Activated gamma-delta T cell treated with Interleukin-2 at 50 U/mL for 16 hours (primary cell): Measurements from ENCODE around the gene MACROD2.
"Not testable (repeated sequence)": the region's sequence is repeated elsewhere in the genome, so short reads cannot be mapped to it uniquely, and the experiment has no call there.

Source experiments
- DNase-seq: peaks from one replicate; pipeline ENCODE4 v3.0.0-alpha.2; 2020

Gene MACROD2

DNA sequence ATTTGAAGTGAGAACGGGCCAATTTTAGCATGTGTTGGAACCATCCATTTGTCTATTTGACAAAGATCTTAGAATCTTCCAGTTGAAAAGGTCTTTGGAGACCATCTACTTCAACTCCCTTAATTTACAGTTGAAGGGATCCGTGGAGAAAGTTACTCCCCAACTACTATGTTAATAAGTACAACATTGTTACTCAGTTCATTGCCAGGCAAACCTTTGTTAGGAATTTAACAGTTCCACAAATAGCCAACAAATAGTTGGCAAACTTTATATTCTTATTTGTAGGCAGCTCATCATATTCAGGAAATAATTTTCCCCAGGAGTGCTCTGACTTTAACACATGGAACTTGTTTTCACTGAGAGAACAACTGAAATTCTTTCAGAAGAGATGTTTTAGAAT is 423.1 kb downstream of the MACROD2 start:
- DNase-seq: no peak

DNA sequence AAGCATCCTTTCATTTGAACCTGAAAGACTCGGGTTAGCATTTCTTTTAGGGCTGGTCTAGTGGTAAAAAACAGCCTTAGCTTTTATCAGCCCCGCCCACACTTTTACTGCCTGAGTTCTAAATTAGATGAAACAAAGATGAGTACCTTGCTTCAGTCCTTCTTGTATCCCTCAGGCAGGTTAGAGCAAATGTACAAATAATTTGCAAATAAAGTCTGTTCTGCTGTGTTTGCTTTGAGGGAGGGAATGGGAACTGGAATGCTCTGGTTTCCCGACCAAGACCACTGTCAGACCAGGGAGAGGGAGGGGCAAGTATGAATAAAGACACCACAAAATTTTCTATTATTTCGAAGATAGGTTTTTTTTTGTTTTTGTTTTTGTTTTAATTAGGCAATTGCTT is 427.6 kb downstream of the MACROD2 start:
- no peak for DNase-seq

- DNase-seq: no peak
These were observed 436.3 kb downstream of the MACROD2 start for GRCh38 chr20:14431568-14431967.

GRCh38 chr20:14432085-14432484 is 436.8 kb downstream of the MACROD2 start:
- no peak for DNase-seq

GRCh38 chr20:14432597-14432996 is 437.3 kb downstream of the MACROD2 start:
- no peak for DNase-seq

DNA sequence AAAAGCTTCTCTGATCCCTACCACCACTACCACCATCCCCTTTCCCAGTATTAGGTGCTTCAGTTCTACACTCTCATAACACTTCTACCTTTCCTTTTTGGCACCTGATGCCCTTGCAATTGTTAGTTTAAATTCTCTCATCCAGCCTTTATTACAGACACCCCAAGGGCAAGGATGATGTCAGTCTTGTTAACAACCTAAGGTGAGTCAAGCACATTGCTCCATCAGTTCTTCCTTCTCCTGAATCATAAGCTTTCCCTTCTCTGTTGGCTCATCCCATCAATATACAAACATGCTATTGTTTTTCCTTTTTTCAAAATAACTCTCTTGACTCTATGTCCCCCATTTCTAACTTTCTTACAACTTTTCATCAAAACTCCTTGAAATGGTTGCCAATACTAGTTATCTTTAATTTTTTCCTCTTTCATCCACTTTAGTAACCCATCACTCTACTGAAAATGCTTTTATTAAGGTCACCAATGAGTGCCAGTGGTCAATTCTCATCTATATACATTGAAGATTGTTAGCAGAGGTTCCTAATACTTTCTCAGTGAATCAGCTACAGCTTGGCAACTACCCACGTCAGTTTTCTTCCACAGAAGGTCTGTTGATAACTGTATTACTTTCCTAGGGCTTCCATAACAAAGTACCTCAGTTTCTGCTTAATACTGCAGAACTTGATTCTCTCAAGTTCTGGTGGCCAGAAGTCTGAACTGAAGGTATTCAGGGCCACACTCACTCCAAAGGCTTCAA is 439.2 kb downstream of the MACROD2 start:
- DNase-seq: no peak

- no peak for DNase-seq
These were observed 445.9 kb downstream of the MACROD2 start for GRCh38 chr20:14441201-14441600.

DNA sequence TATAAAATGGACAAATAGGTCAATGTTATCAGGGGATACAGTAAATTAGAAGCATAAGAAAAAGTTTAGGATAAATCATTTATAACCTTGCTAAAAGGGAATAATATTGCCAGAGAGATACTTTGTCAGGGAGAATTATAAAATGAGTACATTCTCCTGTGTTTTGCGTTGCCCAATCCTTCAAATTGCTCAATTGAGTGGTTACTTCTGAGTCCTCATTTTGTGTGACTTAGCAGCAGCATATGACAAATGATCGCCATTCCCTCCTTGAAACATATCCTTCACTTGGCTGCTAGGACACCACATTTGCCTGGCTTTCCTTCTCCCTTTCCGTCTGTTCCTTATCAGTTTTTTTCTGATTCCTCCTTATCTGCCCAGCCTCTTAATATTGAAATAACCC is 448.8 kb downstream of the MACROD2 start:
- no peak for DNase-seq

DNA sequence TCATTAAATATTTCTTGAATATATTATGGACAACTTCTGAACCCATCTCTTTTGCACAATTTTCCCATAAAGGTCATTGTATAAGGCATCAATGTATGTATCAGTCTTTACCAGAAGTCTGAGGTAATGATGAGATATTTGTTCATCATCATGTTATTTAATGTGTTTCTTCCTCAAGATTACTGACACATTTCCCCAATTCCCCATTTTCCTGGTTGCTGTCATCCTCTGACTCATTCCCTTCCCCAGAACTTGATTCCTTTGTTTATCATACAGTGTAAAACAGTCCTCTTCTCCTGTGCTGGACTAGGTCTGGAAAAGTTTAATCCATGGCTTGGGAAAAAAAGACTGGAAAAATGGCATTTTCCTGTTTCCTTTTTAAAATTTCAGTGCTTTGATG is 450.0 kb downstream of the MACROD2 start:
- no peak for DNase-seq

- no peak for DNase-seq
These were observed 450.6 kb downstream of the MACROD2 start for GRCh38 chr20:14445902-14446301.

DNA sequence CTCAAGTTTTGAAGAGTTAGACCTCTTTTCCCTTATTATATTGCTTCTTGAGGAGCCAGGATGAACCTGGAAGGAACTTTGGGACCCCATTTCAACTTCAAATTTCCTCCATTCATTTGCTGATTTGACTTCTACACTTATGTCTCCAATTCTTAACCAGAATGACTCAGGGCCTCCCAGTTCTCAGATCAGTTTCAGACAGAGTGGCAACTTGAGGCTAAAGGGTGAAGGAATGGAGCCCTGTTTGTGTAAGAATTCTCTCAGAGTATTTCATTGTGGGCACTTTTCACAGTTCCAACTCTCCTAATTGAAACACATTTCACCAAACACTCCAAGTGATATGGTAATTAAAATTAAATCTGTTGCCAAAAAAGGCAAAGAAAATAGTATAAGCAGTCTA is 451.1 kb downstream of the MACROD2 start:
- DNase-seq: no peak

DNA sequence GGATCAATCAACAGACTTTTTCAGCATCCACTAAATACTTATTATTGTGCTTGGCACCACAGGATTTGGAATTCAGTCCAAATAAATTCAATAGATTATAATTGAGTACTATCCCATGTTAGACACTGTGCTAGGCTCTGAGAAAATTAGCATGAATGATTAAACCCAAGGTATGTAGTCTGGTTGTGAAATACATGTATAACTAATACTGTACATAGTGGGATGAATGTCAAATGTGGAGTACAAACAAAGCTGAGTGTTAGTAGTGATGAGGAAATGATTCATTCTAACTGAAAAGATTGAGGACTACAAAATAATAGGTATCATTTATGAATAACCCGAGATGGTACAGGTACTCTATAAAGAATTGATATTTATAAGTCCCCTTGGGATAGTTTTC is 454.0 kb downstream of the MACROD2 start:
- DNase-seq: no peak

- DNase-seq: no peak
These were observed 454.9 kb downstream of the MACROD2 start for GRCh38 chr20:14450256-14450655.

DNA sequence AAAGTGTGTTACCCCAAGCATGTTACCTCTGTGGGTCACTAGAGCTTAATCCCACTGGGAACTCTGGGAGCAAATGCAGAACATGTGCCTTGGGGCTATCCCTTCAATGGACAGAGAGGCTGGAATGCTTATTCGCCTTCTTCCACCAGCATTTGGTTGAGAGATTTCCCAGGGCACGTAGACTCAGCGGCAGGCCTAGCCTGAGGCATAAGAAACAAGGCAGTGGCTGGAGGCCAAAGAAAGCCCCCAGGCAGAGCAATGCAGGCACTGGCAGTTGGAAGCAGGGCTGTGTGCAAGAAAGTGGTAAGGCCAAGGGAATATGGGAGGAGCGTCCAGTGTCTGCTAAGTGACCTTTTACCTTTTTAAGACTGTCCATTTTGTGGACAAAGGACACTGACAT is 456.1 kb downstream of the MACROD2 start:
- DNase-seq: no peak

DNA sequence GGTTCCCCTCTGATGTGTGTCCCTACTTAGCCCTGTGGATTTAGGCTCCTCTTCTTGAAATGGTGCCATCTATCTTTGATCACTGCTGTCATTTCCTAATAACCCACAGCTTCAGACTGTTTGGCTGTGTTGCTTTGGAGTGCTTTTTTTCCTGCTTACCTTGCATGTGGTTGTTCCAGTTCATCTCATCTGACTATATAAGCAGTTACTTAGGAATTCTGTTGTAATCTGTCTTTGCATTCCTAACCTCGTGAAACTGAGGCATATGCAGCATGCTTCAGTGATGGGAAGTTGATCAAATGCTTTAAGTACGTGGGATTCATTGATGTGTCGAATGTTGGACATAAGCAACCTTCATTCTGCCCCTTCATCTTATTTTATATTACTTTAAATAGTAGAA is 457.9 kb downstream of the MACROD2 start:
- DNase-seq: no peak

- no peak for DNase-seq
These were observed 459.0 kb downstream of the MACROD2 start for GRCh38 chr20:14454296-14454695.

DNA sequence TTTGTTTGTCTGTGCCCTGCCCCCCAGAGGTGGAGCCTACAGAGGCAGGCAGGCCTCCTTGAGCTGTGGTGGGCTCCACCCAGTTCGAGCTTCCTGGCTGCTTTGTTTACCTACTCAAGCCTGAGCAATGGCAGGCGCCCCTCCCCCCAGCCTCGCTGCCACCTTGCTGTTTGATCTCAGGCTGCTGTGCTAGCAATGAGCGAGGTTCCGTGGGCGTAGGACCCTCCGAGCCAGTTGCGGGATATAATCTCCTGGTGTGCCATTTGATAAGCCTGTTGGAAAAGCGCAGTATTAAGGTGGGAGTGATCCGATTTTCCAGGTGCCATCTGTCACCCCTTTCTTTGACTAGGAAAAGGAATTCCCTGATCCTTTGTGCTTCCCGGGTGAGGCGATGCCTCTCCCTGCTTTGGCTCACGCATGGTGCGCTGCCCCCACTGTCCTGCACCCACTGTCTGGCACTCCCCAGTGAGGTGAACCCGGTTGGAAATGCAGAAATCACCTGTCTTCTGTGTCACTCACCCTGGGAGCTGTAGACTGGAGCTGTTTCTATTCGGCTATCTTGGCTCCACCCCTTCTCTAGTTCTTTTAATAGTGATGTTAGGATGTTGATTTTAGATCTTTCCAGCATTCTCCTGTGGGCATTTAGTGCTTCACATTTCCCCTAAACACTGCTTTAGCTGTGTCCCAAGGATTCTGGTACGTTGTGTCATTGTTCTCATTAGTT is 471.9 kb downstream of the MACROD2 start:
- not testable (repeated sequence) for DNase-seq

DNA sequence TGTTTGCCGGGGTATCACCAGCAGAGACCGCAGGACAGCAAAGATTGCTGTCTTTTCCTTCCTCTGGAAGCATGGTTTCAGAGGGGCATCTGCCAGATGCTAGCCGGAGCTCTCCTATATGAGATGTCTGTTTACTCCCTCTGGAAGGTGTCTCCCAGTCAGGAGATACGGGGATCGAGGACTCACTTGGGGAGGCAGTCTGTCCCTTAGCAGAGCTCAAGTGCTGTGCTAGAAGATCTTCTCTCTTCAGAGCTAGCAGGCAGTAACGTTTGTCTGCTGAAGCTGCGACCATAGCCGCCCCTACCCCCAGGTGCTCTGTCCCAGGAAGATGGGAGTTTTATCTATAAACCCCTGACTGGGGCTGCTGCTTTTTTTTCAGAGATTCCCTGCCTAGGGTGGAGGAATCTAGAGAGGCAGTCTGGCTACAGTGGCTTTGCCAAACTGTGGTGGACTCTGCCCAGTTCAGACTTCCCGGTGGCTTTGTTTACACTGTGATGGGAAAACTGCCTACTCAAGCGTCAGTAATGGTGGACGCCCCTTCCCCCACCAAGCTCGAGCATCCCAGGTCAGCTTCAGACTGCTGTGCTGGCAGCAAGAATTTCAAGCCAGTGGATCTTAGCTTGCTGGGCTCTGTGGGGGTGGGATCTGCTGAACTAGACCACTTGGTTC is 475.0 kb downstream of the MACROD2 start:
- DNase-seq: no peak

DNA sequence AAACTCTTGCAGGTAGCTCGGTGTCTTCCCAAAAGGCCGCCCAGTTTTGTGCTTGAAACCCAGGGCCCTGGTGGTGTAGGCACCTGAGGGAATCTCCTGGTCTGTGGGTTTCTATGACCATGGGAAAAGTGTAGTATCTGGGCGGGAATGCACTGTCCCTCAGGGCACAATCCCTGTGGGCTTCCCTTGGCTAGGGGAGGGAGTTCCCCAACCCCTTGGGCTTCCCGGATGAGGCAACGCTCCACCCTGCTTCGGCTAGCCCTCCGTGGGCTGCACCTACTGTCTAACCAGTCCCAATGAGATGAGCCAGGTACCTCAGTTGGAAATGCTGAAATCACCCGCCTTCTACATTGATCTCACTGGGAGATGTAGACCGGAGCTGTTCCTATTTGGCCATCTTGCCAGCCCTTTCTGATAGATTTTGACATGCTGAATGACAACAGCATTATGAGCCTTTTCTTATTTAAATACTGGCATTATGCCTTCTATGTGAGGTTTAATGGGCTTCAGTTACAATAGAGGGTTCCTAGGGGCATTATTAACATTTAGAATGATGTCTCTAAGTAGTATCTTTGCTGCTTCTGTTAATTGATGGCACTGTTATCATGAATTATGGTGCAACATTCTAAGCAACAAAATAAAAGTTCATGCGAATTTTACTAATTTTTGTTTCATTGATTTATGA is 475.8 kb downstream of the MACROD2 start:
- no peak for DNase-seq

DNA sequence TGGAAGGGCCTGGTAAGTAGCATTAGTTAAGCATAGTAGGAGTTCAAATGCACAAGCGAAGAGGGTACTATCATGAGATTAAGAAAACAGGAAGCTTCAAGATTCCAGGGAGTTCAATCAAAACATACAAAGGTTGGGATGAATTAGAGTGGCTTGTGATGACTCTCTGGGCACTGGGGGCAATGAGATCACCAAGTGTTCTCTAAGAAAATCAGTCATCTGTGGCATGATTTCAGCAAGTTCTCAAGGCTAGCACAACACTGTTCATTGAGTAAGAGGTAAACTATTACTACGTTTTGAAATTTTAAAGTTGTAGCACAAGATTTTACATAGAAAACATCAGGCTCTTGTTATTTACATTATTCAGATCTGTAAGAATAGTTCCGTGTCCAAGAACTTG is 481.8 kb downstream of the MACROD2 start:
- DNase-seq: no peak

DNA sequence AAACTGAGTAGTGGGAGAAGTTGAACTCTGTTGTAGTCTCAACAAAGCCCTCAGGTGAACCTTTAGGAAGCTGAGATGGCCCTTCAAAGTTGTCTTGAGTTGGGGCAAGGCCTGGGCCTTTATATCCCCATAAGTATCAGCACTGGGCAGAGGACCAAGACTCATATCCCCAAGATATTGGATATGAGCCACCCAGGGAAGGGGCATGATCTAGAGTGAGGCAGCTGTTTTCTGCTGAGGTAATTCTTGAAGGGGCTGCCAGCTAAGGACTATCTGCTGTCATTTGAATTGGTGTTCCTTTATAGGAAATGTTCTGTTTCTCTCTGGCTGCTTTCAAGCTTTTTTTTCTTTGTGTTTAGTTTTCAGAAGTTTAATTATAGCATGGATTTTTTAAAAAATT is 482.8 kb downstream of the MACROD2 start:
- DNase-seq: no peak

DNA sequence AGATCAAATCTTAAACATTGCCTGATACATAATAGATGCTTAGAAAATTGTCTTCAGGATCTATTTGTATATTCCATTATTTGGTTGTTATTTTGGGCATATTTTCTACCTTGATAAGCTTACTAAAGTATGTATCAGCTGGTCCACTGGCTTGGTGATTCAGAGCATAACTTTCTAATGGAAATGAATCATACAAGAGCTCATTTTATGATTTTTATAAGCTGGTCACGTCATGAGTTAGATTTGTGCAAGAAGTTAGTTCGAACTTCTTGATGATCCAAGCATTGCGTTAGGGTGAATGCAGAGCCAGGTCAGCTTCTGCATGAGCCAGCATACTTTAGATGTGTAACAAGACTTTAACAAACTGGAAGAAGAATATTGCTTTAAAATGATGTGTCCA is 486.5 kb downstream of the MACROD2 start:
- no peak for DNase-seq

DNA sequence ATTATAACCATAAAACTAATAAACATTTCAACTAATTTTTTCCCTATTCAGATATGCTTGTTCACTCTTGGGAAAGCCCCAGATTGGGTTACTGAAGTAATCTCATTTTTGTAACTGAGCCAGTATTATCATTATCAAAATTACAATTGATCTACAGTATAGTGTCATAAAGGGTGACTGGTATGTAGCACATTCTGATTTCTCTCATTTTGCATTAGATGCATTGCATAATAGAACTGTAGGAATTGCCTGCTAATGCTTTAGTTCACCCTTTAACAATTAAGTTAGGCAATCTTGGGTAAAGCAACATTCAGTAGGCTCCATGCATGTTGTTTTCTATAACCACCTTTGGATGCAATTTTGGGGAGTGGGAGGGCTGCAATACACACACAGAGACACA is 492.9 kb downstream of the MACROD2 start:
- DNase-seq: no peak
